ENCODE measurements around the gene VWA8.

Gene VWA8

GRCh38 chr13:41609828-41610227, 351.1 kb downstream of the VWA8 start:
- no peak for DNase-seq

GRCh38 chr13:41608839-41609177, 352.1 kb downstream of the VWA8 start:
- DNase-seq, result no peak

- no peak for DNase-seq
These were observed 352.6 kb downstream of the VWA8 start for GRCh38 chr13:41608111-41608838.

DNA sequence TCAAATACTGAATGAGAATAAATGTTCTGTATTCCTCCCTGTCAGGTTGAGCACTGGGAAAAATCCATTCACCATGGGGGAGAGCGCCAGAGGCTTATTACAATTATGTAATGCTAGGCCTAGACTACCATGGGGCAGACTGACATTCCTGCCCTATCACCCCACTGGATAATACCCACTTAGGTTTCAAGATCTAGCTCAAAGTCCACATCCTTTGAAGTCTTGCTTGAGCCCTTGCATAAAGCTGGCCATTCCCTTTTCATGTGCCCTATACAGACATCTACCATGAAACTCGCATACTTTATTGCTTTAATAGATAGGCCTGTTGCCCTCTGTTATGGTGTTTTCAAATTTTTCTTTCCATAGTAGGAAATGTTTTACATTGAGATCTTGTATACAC, 354.3 kb downstream of the VWA8 start:
- peak; percentile 15 for DNase-seq

GRCh38 chr13:41605319-41606285, 355.3 kb downstream of the VWA8 start:
- peak; percentile 18 for DNase-seq

DNA sequence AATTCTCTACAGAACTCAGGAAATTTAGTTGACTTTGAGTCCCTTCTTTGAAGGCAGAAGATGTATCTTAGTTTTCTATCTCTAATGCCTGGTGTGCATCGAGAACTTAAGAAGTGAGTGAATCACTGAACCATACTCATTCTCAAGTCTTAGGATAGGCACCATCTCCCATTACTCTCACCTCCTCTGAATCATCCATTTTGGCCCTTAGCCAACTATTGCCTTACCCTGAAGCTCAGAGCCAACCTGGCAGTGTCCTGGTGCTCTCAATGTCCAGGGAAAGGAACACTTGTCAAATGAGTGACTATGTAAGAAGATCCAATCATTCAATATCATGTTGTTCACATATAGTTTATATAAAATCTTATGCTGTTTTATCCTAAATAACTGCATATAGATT, 357.0 kb downstream of the VWA8 start:
- DNase-seq, result no peak

DNA sequence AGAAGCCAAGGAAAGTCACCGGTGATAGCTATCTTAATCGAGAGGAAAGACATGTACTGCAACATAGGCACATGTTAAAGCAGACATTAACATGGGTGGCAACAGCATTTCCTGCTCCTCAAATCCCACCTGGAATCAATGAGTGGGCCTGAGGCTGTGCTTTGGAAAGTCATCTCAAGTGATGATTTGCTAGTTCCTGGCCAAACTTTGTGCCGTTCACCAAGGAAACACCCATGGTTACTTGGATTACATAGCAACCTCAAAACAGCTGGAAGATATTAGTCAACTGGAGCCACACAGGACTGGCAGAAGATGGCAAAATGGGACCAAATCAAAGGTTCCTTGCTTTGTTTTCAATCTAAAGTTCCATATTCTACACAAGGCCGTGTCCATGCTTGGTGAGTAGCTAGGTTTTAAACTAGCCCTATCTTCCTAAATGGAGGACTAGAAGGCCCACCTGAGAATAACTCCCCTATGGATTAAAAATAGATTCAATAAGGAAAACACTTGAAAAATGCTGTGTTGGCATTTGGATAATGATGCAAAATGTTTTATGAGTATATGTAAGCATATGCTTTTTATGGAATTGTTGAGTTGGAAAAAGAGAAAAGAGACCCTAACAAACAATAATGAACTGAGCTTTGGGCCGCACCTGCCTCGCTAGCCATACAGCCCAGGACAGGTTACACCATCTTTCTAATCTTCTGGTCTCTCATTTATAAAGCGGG, 359.0 kb downstream of the VWA8 start:
- DNase-seq, result no peak

- no peak for DNase-seq
These were observed 361.3 kb downstream of the VWA8 start for GRCh38 chr13:41599619-41600018.

GRCh38 chr13:41597348-41598041, 363.4 kb downstream of the VWA8 start:
- no peak for DNase-seq

- no peak for DNase-seq
These were observed 364.7 kb downstream of the VWA8 start for GRCh38 chr13:41596190-41596589.

DNA sequence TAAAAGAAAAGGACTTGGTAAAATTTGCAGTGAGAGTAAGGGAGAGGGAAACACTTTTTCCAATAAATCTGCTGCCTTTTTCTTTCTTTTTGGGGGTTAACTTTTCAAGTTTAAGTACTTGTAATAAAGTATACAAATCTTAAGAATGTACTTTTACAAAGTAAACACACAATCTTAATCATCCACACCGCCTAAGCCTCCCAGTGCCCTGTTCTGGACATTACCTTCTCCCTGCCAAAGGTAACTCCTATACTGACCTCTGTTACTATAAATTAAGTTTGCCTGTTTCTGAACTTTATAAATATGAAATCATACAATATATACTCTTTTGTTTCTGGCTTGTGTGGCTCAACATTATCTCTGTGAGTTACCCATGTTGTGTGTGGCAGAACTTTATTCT, 365.6 kb downstream of the VWA8 start:
- no peak for DNase-seq

- DNase-seq, result no peak
These were observed 370.3 kb downstream of the VWA8 start for GRCh38 chr13:41590643-41591042.

GRCh38 chr13:41590122-41590521, 370.8 kb downstream of the VWA8 start:
- DNase-seq, result no peak

DNA sequence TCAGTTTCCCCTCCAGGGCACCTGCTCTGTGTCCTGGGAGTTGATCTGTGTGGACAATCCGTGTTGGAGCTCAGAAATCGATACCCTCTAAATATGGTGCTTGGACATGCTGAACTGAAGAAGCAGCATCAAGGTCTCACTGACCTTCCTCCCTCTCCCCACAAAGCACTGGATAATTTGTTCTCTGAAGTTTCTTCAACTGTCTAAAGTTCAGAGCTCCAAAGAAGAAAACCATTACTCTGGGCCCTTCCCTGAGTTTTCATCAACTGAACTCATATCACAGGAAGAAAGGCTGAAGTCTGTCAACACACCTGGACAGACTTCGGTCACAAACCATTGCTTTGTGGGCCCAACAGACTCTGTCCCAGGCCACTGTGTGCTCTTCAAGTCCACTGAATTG, 371.5 kb downstream of the VWA8 start:
- DNase-seq, result no peak

- no peak for DNase-seq
These were observed 372.0 kb downstream of the VWA8 start for GRCh38 chr13:41588899-41589298.

GRCh38 chr13:41588448-41588847, 372.5 kb downstream of the VWA8 start:
- no peak for DNase-seq

DNA sequence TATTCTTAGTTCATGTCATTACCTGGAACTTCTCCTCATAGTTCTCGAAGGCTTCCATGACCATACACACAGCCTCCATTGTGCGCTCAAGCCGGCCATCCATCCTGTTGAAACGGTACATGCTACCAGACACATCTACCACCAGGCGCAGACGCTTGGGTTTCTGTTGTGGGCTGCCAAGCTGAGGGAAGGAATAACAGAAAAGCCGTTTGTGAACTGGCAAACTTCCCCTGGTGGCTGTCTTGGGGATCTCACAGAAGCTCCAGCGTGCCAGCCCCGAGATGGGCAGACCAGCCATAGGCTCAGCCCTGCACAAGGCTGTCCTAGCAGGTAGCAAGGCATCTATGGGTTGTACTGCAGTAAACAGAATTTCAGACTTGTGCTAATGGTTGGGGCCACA, 373.4 kb downstream of the VWA8 start:
- DNase-seq, result no peak

- DNase-seq, result no peak
These were observed 374.7 kb downstream of the VWA8 start for GRCh38 chr13:41586216-41586615.

DNA sequence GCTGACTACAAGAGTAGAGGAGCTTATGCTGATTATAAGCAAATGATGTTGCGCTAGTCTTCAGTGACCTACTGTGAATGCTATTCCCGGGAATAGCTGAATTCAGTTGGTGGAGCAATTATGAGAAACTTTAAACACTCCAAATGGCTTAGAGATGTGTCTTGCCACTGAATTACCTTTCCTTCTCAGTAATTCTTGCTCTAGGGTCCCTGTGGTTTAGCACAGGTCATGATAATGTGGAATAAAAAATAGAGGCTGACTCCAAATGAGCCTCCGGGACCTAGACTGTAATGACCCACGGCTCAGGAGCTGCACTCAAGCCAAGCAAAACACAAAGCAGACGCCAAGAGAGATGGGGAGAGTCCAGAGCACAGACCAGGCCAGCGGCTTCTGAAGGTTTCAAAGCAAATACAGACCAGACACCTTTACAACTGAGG, 378.9 kb downstream of the VWA8 start:
- peak; percentile 66 for DNase-seq

DNA sequence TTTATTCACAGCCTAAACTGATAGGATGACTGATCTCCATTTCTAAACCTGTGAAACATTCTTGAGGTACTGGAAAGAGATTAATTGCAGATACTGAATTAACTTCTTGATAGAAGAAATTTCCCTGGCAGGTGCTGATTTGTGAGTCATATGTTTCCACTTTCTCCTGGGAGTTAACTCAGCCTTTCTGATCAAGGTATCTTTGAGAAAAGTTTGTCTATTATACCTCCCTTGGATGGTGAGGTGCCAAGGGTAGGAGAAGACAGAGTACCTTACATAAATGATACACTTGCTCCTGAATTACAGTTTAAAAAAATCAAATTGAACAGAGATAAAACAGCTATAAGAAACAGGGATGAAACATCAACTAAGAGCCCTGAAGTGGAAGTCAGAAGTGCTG, 380.6 kb downstream of the VWA8 start:
- DNase-seq, result no peak

GRCh38 chr13:41579881-41580280, 381.0 kb downstream of the VWA8 start:
- no peak for DNase-seq

GRCh38 chr13:41579168-41579567, 381.7 kb downstream of the VWA8 start:
- no peak for DNase-seq

DNA sequence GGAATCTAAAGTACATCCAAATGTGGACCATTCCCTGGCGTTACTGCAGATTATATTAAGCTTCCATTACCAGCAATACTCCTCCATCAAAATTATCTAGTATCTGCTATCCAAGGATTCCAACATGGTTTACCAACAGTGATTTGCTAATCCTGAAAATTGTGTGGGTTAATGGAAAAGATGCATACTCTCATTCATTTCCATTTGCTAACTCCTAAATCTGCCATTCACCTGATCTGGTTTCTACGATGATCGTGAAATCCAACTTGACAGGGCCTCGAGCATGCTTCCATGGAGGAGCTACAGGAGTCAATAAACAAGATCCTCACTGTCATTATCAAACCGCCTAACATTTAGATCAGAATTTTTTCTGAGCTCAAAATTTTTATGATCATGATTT, 382.5 kb downstream of the VWA8 start:
- DNase-seq, result no peak
